OCI-LY1 (cell line): ENCODE measurements around the gene MUC2.

Experiments used
- CTCF ChIP-seq: fragments of 200-600 bp; sonication (generic), shearing (Covaris generic); IDR thresholded peaks from 2 replicates; pipeline ENCODE4 v1.5.1; 2017; ENCODE audit warnings: mild to moderate bottlenecking, antibody characterized with exemption, low read length, moderate library complexity, mixed read lengths
- EZH2 ChIP-seq: fragments of 200-600 bp; sonication (generic), shearing (Covaris generic); IDR thresholded peaks from 2 replicates; pipeline ENCODE4 v1.8.0; 2017; ENCODE audit warnings: borderline replicate concordance, mixed run types, mild to moderate bottlenecking, antibody characterized with exemption, low read length, moderate library complexity, mixed read lengths

GRCh38 chr11:1087961-1088926 is 13.6 kb downstream of the MUC2 start:
- TF ChIP-seq CTCF (no peak), EZH2 (no peak)
